ENCODE measurements around the gene DYNC1H1.

Gene DYNC1H1

DNA sequence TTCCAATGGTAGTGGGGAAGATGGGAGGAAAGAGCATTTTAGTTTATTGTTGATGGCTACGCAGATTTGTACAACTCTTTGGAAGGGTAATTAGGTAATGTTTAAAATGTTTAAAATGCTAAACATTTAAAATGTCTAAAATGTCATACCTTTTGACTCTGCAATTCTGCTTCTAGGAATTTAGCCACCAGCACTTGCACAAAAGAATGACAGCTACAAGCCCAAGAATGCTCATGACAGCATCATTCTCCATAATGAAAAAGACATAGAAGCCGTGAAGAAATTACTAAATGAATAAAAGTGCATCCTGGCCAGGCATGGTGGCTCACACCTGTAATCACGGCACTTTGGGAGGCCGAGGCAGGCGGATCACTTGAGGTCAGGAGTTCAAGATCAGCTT is 19.9 kb upstream of the DYNC1H1 start:
- no peak for DNase-seq (ENCODE audit: low read depth)

GRCh38 chr14:101945171-101945570 is 19.2 kb upstream of the DYNC1H1 start:
- DNase-seq (ENCODE audit: low read depth), result no peak

DNA sequence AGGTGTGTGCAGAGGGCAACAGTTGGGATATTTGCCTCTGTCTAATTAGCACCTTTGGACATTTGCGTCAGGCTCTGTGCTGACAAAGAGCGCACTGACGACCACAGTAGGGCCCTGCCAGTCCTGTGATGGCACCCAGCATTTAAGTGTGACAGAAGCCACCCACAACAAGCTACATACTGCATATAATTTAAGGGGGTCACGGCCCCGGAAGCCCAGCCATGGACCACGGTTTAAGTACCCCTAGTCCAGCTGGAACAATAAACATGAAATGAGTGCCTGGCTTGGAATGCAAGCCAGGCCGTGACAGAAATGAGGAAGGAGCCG is 16.8 kb upstream of the DYNC1H1 start:
- DNase-seq (ENCODE audit: low read depth), result no peak

DNA sequence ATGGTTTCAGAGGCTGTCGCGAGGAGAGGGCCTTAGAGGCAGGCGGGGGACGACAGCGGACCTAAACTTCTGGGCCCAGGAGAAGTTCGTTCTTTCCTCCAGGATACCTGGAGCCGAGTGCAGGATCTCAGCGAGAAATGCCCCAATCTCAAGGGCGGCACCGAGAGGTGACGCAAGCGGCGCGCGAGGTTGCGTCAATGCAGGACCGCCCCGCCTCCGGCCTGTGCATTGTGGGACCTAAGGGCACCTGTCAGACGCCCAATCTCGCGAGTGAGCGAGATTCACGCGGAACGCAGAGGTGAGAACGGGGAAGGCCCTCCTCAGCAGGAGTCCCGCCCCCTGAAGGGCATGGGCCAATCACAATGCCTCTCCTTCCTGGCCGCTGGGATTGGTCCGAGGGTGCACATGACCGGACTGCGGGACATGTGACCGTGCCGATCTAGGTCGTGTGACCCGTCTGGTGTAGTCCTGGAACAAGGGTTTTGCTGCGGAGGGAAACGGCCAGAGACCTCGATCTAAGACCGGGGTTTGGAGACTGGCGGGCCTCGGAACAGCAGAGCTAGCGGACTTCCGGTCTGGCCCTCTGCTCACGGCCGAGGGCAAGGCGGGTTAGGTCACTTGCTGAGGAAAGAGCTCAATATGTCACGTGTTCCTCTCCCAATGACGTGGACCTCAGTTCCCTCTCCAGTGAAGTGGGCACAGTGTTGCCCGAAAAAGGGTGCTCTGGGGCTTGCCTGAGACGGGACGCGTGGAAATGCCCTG is 16.3 kb upstream of the DYNC1H1 start:
- peak; percentile 100 for DNase-seq (ENCODE audit: low read depth)

DNA sequence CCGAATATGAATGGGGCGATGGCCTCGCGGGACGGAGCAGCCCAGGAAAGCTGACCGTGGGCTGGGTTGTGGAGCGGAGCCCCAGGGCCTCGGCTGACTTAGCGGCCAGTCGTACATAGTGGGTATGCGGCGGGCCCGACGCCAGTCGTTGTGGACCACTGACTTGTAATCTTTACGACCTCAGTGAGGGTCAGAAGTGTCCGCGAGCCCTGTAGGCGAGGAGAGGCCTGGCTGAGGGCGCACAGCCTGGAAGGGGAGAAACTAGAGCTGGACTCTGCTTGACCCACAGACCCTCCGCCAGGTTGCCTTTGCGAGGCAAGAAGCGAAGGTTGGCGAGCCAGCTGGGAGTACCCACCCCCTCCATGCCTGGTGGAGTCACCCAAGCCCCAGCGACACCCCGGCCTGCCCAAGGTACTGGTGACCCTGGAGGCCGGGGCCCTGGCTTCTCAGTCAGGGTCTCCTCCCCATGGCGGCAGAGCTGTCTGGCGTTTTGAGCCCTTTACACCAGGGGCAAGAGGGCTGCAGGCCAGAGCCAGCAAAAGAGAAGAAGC is 15.6 kb upstream of the DYNC1H1 start:
- no peak for DNase-seq (ENCODE audit: low read depth)

- no peak for DNase-seq (ENCODE audit: low read depth)
These were observed 14.3 kb upstream of the DYNC1H1 start for GRCh38 chr14:101950100-101950499.

GRCh38 chr14:101950516-101951215 is 13.7 kb upstream of the DYNC1H1 start:
- DNase-seq (ENCODE audit: low read depth), result no peak

DNA sequence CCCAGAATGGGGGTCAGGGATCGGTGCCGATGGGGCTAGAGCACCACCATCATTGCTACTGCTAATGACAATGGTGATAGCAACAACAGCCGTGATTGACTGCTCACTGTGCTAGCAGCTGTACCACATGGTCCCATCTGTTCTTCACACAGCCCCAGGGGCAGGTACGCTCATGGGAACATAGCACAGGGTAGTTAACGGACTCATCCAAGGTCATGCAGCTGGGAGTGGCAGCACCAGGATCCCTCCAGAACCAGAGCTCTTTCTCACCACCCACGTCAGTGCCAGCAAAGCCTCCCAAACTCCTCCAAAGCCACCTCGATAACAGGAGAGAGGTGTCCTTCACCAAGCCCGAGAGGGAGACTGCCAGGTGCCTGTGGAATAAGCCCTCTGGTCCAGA is 11.2 kb upstream of the DYNC1H1 start:
- no peak for DNase-seq (ENCODE audit: low read depth)

- no peak for DNase-seq (ENCODE audit: low read depth)
These were observed 9.9 kb upstream of the DYNC1H1 start for GRCh38 chr14:101954501-101954900.

GRCh38 chr14:101955695-101956161 is 8.6 kb upstream of the DYNC1H1 start:
- no peak for DNase-seq (ENCODE audit: low read depth)

DNA sequence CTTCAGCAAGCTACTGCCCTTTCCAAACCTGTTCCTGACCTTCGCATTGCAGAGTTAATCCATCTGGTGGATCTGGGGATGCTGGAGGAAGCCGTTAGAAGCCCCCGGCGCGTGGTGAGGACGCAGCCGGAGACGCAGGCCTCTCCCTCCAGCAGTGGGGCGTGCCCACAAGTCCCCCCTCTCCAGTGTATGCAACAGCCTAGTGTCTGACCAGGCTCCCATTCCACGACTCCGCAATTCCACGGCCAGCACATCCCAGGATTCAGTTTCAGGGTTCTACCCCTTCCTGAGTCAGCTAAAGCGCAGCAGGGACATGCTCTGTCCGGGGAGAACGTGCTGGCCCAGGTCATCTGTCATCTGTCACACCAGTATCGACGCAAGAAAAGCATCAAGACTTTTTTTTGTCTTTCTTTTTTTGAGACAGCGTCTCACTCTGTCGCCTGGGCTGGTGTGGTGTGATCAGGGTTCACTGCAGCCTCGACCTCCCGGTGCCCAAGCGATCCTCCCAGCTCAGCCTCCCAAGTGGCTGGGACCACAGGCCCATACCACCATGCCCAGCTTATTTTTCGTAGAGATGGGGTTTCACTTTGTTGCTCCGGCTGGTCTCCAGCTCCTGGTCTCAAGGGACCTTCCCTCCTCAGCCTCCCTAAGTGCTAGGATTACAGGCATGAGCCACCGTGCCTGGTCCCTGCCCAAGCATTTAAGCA is 8.0 kb upstream of the DYNC1H1 start:
- DNase-seq (ENCODE audit: low read depth), result no peak

DNA sequence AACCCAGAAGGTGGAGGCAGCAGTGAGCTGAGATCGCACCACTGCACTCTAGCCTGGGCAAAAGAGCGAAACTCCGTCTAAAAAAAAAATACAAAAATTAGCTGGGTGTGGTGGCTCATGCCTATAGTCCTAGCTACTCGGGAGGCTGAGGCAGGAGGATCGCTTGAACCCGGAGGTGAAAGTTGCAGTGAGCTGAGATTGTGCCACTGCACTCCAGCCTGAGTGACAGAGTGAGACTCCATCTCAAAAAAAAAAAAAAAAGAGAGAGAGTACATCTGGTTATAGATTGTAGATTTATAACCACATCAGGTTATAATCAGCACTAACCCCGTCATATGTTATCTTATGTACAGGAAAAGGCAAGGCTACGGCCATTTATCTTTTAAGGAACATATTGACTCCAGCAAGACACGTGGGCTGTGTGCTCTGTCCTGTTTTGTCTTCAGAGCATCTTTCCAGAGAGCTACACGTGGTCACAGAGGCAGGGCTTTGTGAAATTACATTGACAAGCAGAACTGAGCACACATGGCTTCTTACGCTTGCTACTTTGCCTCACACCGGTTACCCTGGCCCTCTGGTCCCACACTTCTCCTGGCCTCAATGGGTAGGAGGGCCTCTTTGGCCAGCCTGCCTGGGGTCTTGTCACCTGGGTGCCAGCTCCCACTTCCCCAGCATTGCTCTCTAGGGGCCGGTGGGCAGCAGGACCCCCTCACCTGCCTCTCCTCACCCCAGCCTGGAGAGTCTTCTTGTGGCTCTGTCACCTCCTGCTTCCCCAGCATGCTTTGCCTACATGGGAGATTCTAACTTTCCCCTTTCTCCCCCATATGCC is 6.8 kb upstream of the DYNC1H1 start:
- DNase-seq (ENCODE audit: low read depth), result no peak

- no peak for DNase-seq (ENCODE audit: low read depth)
These were observed 5.8 kb upstream of the DYNC1H1 start for GRCh38 chr14:101958418-101959180.

GRCh38 chr14:101959277-101959676 is 5.1 kb upstream of the DYNC1H1 start:
- DNase-seq (ENCODE audit: low read depth), result no peak

DNA sequence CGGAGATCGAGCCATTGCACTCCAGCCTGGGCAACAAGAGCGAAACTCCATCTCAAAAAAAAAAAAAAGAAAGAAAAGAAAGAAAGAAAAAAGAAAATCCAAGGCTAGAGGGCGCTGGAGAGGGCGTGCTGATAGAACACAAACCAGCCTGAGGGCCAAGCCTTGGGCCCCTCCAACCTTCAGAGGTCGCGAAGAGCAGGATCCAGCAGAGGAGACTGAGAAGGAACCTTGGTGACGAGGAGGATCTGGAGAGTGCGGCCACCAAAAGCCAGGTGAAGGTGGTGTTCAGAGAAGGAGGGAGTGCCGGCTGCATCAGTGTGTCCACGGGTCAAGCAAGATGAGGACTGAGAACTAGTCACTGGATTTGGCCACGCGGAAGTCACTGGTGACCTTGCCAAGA is 4.1 kb upstream of the DYNC1H1 start:
- DNase-seq (ENCODE audit: low read depth), result no peak

- peak; percentile 66 for DNase-seq (ENCODE audit: low read depth)
These were observed 3.2 kb upstream of the DYNC1H1 start for GRCh38 chr14:101961011-101961721.

- no peak for DNase-seq (ENCODE audit: low read depth)
These were observed 2.4 kb upstream of the DYNC1H1 start for GRCh38 chr14:101961746-101962502.

DNA sequence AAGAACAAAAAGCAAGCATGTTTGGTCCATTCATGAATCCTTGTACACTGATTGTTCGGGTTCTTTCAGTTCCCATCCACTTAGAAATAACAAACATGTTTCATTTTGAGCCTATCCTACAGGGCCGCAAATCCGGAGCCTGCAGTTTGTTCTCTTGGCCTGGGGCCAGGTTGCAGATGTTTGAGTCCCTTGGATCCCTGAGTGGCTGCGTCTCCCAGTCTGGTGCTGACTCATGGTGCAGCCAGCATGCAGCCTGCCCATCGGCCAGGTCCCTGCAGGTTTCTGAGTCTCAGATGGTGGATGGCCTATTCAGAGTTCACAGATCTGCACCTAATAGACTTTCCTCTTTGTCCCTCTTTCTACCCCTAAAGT is 1.9 kb upstream of the DYNC1H1 start:
- no peak for DNase-seq (ENCODE audit: low read depth)

- DNase-seq (ENCODE audit: low read depth), result no peak
These were observed 1.3 kb upstream of the DYNC1H1 start for GRCh38 chr14:101963052-101963451.
